HG02642 (cell line): Measurements from ENCODE around the gene ZNF415.
"Not testable (repeated sequence)": the region's sequence is repeated elsewhere in the genome, so short reads cannot be mapped to it uniquely, and the experiment has no call there.

Experiments
- ATAC-seq: cut with Tn5 transposase; IDR thresholded peaks from one replicate; pipeline ENCODE4 v1.9.1; 2021; ENCODE audit warnings: mild to moderate bottlenecking; ENCODE audit not compliant: unreplicated experiment, poor library complexity

ZNF415 gene

DNA sequence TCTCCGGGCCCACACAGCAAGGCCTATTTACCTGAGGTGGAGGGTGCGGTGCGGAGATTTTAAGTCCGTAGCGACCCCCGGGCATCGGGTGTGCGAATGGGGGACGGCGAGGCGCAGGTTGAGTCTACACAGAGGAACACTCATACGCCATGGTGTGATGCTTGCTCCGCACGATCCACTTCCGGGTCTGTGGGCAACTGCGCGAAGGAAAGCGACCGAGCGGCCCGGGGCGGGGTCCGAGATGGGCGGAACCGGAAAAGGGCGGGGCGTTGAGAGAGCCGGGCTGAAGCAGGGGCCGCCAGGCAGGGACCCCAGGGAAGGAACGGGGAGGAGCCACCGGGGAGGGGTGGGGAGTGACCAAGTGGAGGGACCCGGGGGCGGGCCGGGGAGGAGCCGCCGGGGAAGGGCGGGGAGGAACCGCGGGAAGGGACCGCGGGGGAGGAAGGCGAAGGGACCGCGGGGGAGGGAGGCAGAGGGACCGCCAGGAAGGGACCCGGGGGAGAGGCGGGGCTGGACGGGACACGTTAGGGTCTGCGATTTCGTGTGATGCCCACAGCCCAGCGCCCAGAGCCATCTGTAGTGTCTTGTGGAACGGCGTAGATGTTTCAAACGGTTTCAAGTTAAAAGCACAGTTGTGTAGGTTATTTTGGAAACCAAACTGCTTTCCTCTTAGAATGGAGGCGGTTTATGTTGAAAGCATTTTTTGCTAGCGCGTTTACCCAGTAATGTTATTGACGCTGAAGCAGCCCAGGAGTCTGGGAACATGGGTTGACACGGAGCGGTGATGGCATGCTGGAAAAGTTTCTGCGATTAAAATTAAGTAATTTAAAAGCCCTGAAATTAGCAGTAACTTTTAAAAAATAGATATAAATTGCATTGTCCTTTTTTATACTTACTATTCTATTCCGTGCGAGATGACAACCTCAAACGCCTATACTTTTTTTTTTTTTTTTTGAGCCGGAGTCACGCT is 29.2 kb downstream of the ZNF415 start, which contains the start of gene ZNF160:
Gene ZNF160, minus strand, starts transcription at position 189 of the 970 bp plus-strand sequence. CDS start 17,146 bp downstream, outside the sequence.
- peak; percentile 96 for ATAC-seq

DNA sequence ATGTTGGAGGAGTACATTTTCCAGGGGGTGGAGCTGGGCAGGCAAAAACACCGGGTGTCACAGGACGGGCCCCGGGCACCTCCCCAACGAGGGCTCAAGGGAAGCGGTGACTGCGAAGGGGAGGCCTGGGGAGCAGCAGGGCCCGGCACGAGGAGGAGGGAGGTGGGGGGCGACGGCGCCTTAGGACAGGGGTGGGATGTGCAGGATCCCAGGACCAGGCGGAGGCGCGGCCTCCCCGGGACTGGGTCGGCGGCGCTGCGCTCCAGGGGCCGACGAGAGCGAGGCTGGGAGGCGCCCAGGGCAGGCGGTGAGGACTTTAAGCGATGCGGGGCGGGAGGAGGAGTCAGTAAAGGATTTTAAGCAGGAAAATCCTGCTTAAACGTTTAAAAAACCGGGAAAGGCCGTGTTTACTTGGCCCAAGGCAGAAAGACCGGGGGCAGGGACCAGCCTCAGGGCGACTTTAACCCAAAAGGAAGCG is 29.9 kb downstream of the ZNF415 start:
- peak; percentile 26 for ATAC-seq

DNA sequence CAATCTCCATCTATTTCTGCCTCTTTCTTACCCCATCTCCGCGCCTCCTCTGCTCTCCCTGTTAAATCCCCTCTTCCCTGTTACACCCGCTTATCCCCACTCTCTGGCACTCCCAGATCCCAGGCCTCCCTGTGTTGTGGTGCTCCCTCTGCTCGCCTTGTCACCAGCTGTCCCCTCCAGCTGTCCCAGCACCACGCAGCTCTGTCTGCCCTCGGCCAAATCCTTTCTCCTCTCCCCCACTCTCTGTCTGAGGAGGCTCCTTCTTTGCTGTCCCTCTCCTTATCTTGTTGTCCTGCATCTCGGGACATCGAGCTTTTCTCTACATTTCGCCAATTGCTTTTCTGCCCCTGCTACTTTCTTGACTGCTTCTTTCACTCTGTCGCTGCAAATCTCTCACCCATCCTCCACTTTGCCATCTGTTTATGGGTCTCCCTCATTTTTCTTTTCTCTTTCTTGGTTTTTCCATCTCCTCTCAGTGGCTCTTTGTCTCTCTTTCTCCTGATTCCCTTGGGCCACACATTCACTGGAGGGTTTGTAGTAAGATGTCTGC is 30.4 kb downstream of the ZNF415 start:
- no peak for ATAC-seq

DNA sequence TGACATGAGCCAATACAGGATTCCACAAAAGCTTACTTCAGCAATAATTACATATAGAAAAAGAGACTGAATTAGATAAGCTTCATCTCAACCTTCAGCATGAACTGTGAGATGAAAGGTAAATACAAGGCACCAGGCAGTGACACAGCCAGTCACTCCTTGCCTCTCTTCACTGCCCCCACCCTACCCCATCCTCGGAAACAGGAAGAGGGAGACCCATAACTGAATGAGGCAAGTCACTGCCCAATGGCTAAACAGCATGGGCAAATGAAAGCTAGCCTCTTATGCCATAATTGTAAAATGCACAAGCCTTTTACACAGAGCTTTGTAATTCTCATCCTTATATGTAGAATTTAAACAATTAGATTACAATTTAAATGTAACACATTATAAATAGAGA is 31.2 kb downstream of the ZNF415 start:
- no peak for ATAC-seq

DNA sequence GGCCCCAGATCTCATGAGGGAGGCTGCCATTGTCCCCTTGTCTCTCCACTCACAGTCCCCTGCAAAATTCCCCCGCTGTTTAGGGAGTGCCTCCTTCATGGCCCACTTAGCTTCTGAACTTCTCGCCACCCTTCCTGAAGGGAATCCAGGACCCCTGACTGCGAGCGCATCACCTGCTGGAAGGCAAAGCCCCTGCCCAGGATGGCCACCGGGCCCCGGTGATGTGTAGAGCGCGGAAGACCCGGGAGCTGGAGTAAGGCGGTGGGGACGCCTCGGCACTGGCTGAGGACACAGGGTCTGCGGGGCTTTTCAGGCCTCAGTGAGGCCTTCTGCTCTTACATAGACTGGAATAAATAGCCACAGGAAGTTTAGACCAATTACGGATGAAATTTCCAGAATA is 34.1 kb downstream of the ZNF415 start:
- ATAC-seq, result not testable (repeated sequence)

DNA sequence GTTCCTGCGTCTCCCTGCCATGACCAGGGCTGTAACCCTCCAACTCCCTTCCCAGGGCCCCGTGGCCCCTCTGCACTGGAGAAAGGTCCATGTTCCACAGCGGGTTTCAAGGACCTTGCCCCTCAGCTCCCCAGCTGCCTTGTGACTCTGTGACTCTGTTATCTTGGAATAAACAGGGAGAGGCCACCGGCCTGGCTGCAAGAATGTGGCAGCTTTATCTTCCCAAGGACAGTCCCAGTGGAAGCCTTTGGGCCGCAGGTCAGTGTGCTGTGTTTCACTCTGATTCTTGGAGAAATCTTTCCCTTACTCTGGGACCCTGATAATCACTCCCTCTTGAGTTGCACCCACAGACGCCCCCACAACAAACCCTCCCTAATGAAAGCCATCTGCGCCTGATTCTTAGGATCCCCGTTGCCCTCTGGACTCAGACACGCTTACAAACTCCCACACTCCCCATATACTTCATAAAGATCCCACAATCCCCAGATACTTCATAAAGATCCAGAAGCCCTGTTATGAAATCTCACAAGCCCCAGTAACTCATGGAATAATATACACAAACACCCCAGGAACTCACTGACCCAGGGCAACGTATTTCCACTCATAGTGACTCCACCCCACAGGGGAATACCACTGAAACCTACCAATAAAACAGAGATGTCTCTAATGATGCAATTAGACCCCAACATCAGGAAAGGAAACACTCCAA is 35.6 kb downstream of the ZNF415 start:
- not testable (repeated sequence) for ATAC-seq

DNA sequence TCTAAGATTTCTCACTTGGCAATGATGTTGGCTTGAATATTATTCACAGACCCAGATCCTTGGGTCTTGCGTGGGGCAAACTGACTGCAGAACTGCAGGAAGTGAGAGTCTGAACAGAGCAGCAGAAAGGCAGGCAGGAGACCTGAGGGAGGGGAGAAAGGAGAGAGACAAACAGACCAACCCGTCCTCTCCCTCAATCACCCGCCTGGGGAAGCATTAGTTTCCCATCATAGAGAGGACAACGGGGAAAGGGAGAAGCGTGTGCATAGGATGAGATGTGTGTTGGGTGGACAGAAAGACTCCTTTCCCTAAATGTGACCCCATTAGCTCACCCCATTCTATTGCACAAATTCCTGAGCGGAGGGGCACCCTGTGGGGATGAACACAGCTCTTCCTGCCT is 36.1 kb downstream of the ZNF415 start:
- not testable (repeated sequence) for ATAC-seq

DNA sequence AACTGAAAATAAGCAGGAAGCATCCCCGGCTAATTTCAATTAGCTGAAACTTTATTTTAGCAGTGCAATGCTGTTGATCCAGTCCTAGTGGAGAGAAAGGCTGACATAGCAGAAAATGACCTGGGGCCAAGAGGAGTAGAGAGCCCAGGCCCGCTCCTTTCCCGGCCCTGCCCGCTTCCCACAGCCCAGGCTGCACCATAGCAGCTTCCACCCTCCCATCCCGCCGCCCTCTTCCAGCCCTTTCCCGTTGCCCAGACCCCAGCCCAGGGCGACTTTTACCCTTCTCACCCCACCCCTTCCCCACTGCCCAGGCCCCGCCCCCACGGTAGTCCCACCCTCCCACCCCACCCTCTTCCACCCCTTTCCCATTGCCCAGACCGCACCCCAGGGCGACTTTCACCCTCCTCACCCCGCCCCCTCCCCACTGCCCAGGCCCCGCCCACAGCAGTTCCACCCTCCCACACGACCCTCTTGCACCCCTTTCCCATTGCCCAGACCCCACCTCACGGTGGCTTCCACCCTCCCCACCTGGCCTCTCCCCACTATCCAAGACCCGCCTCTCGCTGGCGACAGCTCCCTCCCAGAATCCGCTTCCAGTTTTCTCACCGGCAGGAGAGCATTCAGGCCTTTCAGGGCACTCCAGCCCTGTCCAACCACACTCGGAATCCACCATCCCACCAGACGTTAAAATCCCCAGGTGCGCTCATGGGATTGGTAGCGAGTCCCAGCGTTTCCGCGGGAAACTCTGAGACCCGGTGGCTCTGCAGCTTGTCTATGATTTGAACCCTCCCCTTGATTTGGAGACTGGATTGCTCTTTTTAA is 37.7 kb downstream of the ZNF415 start:
- no peak for ATAC-seq

DNA sequence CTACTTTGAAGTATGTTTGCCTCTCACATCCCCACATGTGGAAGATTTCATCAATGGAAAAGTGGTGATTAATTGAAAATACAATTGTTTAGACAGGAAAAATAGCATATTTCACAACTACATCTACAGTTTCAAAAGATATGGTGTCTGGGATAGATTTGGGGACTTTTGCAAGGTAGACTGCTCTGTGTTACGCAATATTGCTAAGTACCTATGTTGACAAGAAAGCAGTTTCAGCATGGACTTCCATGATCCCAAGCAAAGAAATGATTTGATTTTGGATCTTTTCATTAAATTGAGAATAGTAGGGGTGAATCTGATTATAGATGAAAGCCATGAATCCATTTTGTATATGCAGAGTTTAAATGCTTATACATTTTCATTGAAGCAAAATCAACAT is 40.0 kb downstream of the ZNF415 start:
- no peak for ATAC-seq

DNA sequence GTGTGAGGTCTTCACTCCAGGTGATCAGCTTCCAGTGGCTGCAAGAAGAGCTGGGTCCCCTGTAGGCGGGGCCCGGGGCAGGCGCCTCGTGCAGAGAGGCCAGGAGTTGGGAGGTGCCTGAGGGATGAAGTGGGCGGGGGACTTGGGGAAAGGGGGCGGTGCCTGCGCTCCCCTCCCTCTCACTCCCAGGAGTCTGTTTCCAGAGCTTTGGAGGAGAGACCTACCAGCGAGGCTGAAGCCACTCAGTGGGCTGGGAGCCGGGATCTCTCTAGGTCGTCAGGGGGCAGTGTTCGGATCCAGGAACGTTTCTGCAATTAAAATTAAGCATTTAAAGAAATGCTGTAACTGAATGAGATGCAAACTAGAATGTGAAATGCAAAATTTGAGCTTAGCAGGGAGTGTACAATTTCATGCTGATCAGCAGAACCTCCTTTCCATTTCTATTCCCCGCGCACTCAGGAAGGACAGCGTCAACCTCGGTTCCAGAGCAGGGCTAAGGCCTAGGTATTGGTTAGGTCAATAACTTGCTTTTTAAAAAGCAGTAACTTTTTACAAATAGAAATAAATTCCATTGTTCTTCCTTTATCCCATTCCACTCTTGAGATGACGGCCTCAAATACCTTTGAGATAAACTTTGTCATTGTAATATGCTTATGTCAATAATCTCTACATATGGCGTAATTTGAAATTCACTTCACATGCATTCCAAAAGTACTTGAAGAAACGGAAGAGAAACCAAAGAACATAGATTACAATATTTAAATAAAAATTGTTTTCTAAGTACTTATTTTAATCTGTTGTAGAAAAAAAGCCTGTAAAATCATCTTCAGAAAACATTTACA is 41.1 kb downstream of the ZNF415 start:
- ATAC-seq, result no peak

DNA sequence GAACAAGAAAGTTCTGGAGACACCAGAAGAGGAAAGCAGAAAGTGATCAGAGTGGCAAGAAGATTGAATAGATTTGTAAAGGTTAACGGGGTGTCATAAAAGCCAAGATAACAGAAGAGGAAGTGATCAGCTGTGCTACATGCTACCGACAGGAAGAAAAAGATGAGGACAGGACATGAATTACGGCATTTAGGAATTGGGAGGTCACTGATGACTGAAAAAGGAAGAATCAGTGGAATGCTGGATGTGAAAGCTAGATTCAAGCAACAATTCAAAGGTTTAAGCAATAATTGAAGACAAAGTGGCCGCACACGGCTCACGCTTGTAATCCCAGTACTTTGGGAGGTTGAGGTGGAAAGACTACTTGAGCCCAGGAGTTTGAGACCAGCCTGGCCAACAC is 44.6 kb downstream of the ZNF415 start:
- no peak for ATAC-seq

DNA sequence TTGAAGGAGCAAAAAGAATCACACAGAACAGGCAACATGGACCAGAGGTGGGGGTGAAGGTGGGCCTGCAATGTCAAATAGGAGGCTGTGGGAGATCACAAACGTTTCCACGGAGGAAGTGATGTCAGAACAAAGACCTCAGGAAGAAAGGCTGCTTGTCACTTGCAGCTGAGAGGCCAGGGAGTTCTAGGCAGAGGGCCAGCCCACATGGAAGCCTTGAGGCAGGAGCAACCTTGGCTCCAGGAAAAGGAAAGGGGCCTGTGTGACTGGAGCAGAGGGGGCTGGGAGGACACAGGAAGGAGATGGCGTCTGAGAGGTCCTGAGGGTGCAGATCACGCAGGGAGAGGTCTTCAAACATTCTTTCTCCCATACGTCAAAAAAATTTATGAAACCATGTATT is 45.8 kb downstream of the ZNF415 start:
- no peak for ATAC-seq

DNA sequence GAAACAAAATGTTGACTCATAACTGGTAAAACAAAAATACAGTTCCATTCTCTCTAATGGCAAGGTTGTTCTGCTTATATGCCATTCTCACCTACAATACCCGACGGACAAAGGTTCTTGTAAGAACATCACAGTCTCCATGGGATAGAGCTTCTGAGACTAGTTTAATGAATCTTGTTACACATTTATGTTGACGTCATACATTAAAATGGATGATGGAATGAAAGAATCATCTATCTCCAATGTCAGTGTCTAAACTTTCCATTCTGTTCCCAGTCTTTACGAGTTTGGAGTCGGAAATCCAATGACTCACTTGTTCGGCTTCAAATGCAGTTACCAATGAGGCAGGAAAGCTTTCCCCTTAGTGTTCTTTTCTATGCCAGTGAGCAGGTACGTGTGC is 47.2 kb downstream of the ZNF415 start:
- ATAC-seq, result no peak

DNA sequence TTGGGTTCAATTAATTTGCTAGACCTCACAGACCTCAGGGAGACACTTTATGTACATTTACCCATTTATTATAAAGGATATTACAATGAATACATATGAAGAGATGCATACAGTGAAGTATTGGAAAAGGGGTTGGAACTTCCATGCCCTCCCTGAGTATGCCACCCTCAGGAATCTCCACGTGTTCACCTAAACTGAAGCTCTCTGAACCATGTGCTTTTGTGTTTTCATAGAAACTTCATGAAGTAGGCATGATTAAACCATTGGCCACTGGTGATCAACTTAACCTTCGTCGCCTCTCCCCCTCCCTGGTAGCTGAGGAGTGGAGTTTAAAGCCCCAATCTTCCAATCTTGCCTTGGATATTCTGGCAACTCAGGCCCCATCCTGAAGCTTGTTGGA is 49.8 kb downstream of the ZNF415 start:
- ATAC-seq, result no peak

DNA sequence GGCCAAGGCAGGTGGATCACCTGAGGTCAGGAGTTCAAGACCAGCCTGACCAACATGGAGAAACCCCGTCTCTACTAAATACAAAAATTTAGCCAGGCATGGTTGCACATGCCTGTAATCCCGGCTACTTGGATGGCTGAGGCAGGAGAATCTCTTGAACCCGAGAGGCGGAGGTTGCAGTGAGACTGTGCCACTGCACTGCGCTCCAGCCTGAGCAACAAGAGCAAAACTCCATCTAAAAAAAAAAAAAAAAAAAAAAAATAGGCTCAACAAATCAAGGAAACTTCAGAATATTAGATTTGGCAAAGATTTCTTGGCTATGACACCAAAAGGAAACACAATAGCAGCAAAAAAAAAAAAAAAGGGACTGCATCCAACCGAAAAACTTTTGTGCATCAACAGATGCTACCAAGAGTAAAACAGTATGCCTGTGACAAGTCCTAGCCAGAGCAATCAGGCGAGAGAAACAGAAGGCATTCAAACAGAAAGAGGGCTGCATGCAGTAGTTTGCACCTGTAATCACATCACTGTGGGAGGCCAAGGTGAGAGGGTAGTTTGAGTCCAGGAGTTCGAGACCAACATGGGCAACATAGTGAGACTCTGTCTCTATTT is 53.3 kb downstream of the ZNF415 start:
- ATAC-seq, result no peak

DNA sequence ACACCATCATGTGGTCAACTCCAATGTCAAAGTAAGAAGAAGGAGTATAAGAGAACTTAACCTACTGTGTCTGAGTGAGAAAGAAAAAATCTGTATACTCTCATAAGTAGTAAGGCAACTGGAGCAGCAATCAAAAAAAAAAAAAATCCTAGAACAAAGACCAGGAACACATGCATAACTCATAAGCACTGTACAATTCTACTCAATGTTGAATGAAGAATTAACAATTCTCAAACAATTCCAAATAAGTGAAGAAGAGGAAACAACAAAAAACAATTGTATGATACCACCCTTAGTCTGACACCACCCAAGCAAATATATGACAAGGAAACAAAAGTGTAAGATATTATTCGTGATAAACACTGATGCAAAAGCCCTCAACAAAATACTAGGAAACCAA is 54.0 kb downstream of the ZNF415 start:
- ATAC-seq, result no peak

DNA sequence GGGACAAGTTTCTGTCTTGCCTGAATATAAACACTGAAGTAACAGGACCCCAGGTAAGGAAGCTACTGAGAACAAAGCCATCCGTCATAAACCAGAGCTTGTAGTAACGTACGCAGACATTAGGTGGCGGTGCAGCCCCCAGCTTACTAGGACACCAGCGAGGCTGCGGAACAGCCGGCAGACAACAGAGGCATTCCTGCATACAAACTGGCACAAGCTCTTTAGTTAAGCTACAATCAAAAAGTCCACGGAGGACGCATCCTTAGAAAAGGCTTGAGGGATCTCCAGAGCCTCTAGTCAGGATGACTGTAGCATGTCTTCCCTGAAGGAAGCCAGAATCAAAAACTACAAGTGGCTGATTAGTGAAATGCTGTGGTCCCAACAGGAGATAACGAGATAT is 55.7 kb downstream of the ZNF415 start:
- no peak for ATAC-seq

DNA sequence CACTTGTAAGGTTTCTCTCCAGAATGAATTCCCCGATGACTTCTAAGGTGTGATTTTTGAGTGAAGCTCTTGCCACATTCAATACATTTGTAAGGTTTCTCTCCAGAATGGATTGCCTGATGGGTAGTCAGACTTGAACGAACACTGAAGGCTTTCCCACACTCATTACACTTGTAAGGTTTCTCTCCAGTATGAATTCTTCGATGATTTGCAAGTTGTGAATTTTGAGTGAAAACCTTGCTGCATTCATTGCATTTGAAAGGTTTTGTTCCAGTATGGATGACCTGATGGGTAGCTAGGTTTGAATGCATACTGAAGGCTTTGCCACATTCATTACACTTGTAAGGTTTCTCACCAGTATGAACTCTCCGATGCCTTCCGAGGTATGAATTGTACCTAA is 63.9 kb downstream of the ZNF415 start:
- ATAC-seq, result no peak

DNA sequence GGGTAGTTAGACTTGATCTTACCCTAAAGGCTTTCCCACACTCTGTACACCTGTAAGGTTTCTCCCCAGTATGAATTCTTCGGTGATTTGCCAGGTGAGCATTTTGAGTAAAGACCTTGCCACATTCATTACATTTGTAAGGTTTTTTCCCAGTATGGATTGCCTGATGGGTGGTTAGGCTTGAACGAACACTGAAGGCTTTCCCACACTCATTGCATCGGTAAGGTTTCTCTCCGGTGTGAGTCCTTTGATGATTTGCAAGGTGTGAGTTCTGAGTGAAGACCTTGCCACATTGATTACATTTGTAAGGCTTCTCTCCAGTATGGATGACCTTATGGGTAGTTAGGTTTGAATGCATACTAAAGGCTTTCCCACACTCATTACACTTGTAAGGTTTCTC is 64.5 kb downstream of the ZNF415 start:
- ATAC-seq, result no peak
